UCSD-AML1 (cell line): Measurements from ENCODE around the gene GPR158.

ENCODE experiments used
- DNase-seq: peaks from one replicate; lab custom pipeline; 2025; ENCODE audit not compliant: unreplicated experiment; lab: John Stamatoyannopoulos, UW

GPR158 gene

DNA sequence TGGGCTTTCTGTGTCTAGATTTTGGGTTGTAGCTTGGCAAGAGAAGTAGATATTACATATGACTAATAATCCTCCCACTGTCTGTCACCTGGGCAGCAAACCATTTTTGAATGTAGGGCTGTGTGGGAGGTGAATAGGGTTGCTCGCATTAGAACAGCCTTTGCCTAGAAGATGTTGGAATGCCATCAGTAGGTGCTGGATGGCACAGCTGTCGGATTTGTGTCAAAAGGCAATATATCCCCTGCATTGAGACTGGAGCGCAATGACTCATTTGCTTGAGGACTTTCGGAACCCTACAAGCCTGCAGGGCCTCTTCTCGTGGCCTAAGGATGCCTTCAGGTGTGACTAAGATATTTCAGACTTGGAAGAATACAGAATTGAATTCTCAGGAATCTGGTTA is 323.8 kb downstream of the GPR158 start:
- no peak for DNase-seq

DNA sequence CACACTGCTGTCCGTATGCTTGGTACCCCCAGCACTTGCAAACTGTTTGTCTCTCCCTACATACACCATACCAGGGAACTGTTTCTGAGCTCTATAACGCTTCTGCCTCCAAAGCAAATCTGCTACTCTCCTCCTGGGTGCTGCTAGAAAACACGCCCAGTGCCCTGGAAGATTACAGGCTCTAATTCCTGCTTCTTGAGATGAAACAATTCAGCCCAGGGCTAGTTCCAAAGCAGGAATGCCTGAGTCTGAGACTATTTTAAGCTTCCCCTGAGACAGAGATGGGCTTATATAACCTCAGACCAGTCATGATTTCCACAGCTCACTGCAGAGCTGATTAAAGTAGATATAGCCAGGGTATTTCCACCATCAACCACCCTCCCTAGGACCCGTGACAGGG is 327.1 kb downstream of the GPR158 start:
- DNase-seq, result no peak

DNA sequence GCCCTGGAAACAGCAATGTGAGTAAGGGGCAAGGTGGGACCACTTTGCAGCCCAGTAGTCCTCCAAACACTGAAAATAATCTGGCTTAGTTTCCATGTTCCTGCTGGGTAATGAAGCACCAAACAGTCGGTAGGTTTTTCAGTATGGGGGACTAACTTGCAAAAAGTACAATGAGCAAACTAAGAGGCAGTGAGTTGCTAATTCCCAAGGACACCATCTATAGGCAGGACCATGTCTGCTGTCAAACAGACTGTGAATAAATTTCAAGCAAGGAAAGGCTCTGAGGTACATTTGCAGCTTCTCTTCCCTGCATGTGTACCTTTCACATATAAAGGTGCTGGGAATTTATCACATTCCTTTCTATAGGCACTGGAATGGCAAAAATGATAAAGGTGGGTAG is 327.7 kb downstream of the GPR158 start:
- DNase-seq, result no peak

DNA sequence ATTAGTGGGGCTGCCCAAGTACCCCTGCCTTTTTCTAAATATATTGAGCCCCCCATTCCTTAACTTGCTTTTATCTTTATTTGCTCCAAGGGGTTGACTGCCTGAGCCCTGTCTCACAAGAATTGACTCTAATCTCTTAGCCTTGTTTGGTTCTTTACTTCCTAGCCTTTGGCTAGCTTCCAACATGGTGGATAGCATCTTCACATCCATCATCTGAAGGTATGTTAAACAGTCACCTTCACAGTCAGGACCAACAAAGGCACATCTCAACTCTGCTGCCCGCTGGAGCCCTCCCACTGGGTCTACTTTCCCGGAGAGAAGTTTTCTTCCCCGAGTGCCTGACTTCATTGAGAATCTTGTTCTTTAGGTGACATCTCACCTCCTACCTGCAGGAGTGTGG is 329.5 kb downstream of the GPR158 start:
- no peak for DNase-seq

DNA sequence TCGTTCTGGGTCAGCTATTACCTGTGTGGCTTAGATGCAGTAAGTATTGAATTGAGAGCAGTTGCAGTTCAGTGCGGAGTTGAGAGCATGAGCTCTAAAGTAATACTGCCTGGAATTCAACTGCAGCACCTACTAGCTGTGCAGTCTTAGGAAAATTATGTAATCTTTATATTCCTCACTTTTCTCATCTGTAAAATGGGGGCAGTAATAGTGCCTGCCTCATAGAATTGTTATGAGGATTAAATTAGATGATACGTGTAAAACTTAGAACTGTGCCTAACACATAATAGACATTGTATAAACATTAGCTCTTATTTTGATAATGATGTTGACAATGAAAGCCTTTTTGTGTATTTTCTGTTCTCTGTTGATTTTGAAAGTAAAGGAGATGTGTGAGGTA is 330.0 kb downstream of the GPR158 start:
- no peak for DNase-seq

DNA sequence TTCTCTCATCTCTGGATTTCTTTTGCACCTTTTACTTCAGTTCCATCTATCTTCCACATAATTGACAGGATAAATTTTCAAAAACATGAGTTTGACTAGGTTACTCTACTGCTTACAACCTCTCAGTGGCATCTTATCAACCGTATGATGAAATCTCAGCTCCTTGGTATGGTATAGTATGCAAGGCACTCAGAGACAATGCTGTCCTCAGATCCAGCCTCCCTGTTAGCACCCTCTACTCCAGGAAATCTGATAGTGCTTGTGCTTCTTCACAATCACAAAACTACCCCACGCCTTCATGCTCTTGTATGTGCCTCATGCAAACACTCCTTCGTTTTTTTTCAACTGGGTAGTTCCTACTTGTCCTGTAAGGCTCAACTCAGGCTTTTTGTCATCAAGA is 330.7 kb downstream of the GPR158 start:
- no peak for DNase-seq

DNA sequence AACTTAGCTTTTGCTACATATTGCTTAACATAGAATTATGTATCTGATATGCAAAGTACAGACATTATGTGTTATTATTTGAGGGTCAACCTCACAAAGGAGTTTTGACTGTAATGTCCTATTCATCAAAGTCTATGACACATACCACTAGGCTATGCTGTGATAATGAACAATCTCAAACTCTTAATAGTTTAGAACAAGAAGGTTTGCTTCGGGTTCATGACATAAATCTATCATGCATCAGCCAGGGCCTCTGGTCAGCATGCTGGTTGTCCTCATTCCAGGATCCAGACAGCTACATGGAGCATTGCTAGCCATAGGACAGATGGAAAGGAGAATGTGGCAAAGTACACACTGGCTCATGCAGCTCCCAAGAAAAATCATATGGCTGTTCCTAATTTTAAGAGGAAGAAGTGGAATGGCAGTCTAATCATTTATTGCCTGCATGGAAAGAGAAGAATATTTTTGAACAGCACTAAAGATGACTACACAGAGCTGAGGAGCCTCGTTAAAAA is 332.1 kb downstream of the GPR158 start:
- DNase-seq, result no peak

DNA sequence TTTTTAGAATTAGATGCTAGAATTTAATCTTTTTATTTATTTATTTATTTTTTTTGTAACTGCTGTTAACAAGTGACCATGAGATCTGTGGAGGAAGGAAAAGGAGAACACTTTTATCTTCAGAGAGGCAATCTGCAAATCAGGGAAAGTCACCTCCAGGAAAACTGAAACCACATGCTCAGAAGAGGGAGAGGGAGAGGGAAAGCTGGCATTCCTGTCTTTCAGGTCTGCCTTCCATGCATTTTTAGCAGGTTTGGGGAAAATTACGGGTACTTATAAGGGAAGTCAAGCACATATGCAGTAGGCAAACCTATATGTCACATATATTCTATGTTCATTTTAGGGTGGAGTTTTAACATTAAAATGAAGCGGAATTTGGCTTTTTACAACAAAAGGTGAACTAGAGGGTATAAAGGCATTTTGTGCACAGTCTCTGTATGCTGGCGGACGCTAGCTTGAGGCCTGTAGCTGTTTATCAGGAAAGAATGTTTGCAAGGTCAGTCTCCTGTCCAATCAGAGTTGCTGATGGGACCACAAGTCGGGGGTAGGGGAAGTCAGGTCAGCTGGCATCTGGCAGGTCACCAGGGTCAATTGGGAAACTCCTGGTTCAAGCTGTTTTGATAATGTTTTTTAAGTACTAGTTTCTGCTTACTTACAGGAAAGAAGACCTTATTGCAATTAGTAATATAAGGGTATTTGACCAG is 333.5 kb downstream of the GPR158 start:
- DNase-seq, result no peak

DNA sequence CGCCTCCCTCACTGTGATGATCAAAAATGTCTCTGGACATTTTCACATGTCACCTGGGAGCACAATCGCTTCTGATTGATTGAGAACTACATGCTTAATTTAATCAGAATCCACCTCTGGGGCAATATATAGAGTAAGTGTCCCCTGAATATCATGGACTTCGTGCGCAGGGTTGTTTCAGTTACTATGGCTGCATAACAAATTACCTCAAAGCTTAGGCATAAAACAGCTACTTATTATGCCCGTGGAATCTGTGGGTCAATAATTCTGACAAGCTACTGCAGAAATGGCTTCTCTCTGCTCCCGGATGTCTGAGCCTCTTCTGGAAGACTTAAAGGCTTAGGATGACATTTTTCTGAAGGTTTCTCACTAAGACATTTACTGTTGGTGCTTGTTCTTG is 334.4 kb downstream of the GPR158 start:
- no peak for DNase-seq

DNA sequence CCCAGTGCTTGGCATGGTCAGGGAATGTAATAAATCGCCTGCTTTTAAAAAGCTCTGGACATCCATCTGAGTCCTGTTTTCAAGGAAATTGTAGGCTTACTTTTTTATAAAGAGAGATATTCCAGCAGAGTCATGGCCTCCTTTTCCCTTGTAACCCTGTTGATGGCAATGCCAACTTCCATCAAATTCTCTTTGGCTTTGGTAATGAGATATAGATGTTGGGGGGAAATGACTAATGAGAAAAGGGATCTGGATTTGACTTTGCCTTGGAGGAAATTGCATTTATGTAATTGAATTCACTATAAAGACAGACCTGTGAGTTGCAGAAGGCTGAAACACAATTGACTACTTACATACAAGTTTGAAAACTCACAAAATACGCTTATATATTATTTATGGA is 347.5 kb downstream of the GPR158 start:
- DNase-seq, result no peak

DNA sequence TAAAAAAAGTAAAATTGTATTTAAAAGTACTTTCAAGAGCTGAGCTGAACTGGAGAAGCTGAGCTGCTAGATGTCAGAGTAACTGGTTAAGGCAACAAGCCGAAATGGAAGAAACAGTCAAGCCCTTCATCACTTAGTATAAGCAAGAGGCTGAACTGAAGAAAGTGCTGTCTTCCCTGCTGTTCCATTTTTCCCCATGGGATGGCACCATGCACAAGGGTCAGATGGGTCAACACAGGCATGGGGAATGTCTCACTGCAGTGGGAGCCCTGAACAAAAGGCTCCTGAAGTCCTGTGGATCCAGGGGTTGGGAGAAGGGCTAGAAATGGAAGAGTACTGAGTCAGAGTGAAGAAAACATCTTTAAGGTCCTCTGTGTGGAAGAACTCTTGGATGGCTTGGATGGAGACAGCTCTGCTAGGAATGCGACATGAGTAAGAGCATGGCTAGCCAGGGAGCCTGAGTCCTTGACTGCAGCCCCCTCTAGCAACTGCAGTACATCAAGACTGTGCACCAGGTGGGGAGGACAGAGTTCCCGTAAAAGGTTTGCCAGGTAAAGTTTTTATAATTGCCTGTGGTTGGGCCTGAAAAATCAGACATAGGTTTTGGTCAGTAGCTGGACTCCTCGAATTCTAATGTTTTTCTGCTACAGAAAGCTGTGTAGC is 348.3 kb downstream of the GPR158 start:
- DNase-seq, result no peak

DNA sequence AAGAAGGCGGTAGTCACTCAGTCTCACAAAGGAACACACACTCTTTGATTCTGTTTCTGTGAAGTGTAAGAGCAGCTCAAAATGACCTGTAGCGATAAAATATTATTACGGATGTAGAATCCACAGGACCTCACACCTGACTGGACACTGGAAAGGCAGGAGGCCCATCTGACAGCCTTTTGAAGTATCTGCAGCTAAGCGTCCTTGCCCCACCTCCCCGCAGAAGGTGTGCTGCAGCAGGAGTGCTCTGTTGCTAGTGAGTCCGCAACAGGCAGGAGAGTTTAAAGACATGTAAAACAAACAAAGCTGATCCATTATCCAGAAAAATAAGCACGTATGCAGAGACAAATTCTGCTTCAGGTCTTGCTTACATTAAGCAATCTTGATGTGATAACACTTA is 355.5 kb downstream of the GPR158 start:
- DNase-seq, result no peak

DNA sequence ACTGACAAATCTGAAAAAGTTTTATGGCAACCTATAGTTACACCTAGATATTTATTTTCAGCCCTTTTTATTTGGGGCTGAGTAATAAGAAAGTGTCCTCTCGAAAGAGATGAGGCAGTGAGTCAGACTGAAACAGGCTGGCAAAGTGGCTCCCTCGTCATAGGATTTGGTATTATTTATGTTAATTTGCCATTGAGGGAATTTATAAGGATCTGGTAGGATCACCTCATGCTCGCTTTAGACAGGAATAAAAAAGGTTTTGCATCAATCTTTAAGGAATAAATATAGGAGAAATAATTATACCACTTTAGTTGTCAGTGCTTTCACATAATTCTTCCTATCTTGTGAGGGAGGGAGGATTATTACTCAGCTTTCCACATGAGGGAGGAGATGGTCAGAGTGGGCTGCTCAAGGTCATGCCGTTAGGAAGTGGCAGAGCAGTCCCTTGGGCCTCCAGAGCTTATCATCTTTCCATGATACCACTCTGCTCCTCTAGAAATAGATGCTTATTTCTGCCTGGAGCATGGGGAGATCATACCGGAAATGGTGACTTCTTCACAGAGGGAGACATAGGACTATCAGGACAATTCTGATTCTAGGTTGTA is 356.8 kb downstream of the GPR158 start:
- DNase-seq, result no peak

DNA sequence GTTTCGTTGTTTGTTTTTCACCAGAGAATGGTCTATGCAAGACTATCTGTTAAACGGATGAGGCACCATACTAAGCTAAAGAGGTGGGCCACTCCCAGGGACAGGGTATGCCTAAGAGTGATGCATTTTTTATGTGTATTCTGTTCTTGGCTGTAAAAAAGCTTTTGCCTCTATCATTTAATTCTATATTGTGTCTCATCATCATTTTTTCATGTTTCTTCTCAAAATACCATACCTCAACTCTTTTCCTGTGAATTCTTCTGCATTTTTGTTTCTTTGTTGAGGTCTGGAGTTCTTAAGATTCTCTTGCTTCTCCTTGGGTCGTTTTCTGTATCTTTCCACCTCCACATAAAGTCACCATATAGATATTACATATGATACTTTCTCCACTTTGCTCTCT is 357.4 kb downstream of the GPR158 start:
- DNase-seq, result no peak

DNA sequence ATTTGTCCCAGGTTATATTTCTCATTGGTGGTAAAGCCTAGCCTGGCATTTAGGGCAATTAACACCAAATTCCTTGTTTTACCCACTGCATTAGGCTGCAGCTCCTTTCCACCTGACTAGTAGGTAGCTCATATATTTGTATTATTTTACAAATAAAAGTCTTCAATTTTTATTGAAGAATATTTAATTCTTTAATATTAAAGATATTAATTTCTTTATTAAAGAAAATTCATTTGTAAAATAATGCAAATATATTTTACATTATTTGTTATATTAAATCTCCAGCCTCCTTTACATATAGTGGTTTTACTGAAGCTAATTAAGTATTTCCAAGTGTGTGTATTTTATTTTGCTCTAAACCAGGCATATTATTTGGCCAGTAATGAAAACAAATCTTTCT is 361.2 kb downstream of the GPR158 start:
- DNase-seq, result no peak

DNA sequence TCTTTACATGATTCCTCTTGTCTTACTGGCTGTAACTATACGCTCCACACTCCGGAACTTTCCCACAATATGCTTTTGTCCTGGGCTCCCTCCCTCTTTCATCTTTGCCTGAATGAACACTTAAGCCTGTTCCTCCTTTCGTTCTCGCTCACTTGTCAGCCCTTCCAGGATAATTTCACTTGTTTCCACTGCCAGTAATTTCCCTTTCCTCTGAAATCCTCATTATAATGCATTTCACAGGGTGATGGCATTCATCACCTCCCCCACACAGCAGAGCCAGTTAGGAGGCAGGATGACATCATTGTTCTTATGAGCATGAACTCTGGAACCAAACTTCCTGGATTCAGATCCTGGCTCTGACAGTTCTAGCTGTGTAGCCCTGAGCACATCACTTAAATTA is 372.6 kb downstream of the GPR158 start:
- DNase-seq, result no peak

DNA sequence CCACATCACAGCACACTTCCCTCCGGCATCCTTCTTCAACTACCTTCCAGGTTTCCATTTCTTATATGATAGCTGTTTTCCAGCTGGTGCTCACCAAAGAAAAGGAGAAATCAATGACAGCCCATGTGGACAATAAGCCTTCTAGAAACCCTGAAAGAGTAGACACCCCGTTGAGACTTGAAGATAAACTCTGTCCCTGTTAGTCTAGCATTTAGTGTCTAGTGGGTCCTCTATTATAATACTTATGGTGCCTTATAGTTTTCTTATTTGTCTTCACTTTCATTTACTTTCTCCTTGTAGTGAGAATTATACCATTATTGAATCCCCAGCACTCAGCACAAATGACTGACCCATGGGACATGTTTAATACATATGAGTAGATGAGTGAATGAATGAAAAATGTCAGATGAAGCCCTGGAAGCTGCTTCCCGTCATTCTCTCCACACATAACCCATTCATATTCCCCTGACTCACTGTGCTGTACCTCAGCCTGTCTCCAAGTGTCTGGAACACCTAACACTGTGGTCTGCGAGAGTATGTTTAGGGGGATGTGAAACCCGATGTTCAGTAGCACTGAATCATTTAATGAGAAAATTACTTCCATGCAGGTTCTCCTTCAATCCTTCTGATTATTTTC is 377.6 kb downstream of the GPR158 start:
- no peak for DNase-seq

DNA sequence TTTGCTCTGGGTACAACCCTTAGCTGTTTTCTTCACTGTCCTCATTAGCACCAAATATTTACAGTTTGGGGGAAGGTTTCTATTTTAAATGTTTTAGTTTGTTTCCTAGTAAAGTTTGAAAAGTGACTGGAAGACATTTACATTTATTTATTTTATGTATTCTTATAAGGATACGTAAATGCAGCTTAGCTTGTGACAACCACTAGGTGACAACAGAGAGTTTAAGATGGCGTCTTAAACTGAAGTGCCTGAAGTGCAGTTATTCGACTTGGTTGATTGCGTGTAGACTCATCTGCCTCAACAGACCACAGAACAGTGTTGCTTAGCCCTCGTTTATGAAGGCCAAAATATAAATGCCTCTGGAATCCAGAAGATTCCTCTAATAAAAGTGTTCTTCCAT is 381.1 kb downstream of the GPR158 start:
- no peak for DNase-seq

DNA sequence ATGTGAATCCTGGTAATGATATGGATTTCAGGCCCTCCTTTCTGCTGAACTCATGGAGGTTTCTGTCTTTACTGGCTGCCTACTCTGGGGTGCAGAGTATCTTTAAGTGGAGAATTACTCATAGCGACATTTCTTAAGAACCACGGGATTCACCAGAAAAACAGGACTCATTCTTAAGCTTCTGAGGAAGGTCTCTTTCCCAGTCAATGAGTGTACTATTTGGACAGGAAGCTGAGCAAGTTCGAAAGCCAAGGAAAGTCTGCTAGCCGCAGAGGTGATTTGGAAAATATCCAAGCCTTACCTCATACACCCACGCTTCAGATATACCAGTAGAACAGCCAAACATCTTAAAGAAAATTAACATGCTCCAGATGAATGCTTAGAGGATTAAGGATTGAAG is 381.7 kb downstream of the GPR158 start:
- no peak for DNase-seq

DNA sequence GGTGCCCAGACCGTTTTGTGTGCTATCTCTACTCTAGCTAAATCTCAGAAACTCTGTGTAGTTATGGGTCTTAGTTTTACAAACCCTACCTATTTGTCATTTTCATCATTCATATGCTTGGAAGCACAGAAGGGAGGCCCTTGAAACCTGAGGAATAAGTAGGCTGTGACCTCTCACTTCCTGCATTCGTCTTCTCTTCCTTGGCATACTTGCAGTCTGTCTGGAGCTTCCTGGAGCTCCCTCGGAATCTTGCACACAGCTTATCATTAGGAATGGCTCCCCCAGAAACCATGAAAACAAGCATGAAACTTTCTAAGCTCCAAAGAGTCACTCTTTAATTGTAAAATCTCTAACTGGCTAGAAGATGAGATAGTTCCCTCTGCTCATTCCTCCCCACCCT is 382.3 kb downstream of the GPR158 start:
- no peak for DNase-seq

DNA sequence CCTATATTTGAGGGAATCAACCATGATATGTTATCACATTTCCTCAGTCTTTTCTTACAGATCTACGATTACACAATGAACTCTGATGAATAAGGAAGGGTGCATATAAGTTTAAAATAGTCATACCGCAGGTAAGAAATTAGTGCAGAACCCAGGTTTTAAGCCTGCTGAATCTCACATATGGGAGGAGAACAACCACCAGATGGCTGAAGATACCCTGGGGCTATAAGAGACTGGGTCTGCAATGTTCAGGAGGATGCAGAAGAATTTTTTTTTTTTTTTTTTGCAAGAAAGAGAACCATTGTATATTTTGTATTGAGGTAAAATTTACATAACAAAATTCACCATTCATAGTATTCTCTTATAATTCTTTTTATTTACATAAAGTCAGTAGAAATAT is 387.0 kb downstream of the GPR158 start:
- no peak for DNase-seq

DNA sequence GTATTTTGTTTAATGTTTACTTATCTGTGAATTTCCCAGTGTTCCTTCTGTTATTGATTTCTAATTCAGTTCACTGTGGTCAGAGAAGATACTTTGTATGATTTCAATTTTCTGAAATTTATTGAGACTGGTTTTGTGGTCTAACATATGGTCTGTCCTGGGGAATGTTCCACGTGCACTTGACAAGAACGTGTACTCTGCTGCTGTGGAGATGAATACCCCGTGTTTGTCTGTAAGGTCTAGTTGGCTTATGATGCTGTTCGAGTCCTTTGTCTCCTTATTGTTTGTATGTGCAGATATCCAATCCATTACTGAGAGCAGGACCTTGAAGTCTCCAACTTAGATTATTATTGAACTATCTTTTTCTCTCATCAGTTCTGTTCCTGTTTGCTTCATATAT is 387.7 kb downstream of the GPR158 start:
- DNase-seq, result no peak
